RPMI8226 (cell line): ENCODE results near the gene ZFR.
"Not testable (repeated sequence)": the region's sequence is repeated elsewhere in the genome, so short reads cannot be mapped to it uniquely, and the experiment has no call there.

Experiments used
- DNase-seq: peaks from one replicate; pipeline ENCODE4 v3.0.0-alpha.2; 2015

The ZFR gene

GRCh38 chr5:32444431-32445286 lies at the start of gene ZFR:
ZFR (minus strand) TSS chr5:32444740; CDS start chr5:32444658, 82 bp downstream.
- DNase-seq: peak; percentile 87

- no peak for DNase-seq
These were observed 46.5 kb upstream of the ZFR start for GRCh38 chr5:32490972-32491557.

- peak; percentile 68 for DNase-seq
These were observed 45.4 kb upstream of the ZFR start for GRCh38 chr5:32489791-32490562.

GRCh38 chr5:32487424-32487823 lies 42.9 kb upstream of the ZFR start:
- no peak for DNase-seq

- DNase-seq: no peak
These were observed 42.5 kb upstream of the ZFR start for GRCh38 chr5:32487008-32487407.

- DNase-seq: no peak
These were observed 37.7 kb upstream of the ZFR start for GRCh38 chr5:32482193-32482592.

- DNase-seq: no peak
These were observed 34.6 kb upstream of the ZFR start for GRCh38 chr5:32479096-32479495.

GRCh38 chr5:32476891-32477290 lies 32.4 kb upstream of the ZFR start:
- DNase-seq: no peak

GRCh38 chr5:32475334-32476097 lies 31.0 kb upstream of the ZFR start:
- no peak for DNase-seq

GRCh38 chr5:32474209-32474854 lies 29.8 kb upstream of the ZFR start:
- no peak for DNase-seq

- no peak for DNase-seq
These were observed 28.5 kb upstream of the ZFR start for GRCh38 chr5:32473072-32473471.

- DNase-seq: no peak
These were observed 27.2 kb upstream of the ZFR start for GRCh38 chr5:32471784-32472183.

GRCh38 chr5:32465076-32465475 lies 20.5 kb upstream of the ZFR start:
- no peak for DNase-seq

GRCh38 chr5:32462618-32463017 lies 18.1 kb upstream of the ZFR start:
- DNase-seq: no peak

GRCh38 chr5:32461441-32462120 lies 17.0 kb upstream of the ZFR start:
- no peak for DNase-seq

- no peak for DNase-seq
These were observed 16.2 kb upstream of the ZFR start for GRCh38 chr5:32460702-32461101.

GRCh38 chr5:32458880-32459495 lies 14.4 kb upstream of the ZFR start:
- no peak for DNase-seq

GRCh38 chr5:32455311-32455710 lies 10.8 kb upstream of the ZFR start:
- DNase-seq: no peak

- DNase-seq: no peak
These were observed 10.3 kb upstream of the ZFR start for GRCh38 chr5:32454821-32455220.

GRCh38 chr5:32453916-32454315 lies 9.4 kb upstream of the ZFR start:
- DNase-seq: no peak

- not testable (repeated sequence) for DNase-seq
These were observed 7.8 kb upstream of the ZFR start for GRCh38 chr5:32452316-32452715.
